AG04450 (cell line): ENCODE data around the gene MYO10. TPM values are rescaled to one million over a fixed set of nuclear protein-coding genes. Genes with fewer than 3 reads are reported as not detected.

ENCODE experiments used
- CTCF ChIA-PET: fragments of 300-600, 350-600 bp; formaldehyde crosslinking; extraction: SDS; loops from one replicate; lab custom pipeline; 2022; ENCODE audit warnings: antibody characterized with exemption, inconsistent platforms; lab: Charles Lee
- POLR2A ChIA-PET: fragments of 350-600 bp; formaldehyde crosslinking; extraction: SDS; loops from one replicate; lab custom pipeline; 2021; ENCODE audit warnings: antibody characterized with exemption, inconsistent platforms; lab: Yijun Ruan, JAX
- DNase-seq: peaks from one replicate; pipeline ENCODE4 v3.0.0-alpha.2; 2011; ENCODE audit warnings: low read depth, low spot score
- H3K27ac ChIP-seq: one replicate; pipeline ENCODE4 v1.5.1; 2012; ENCODE audit warnings: low read depth, low read length, control low read depth
- H3K27me3 ChIP-seq: one replicate; pipeline ENCODE4 v1.6.0; 2012; ENCODE audit warnings: low read length; ENCODE audit not compliant: control insufficient read depth, insufficient read depth
- H3K4me3 ChIP-seq: 2 replicates; pipeline ENCODE4 v1.5.1; 2011; ENCODE audit warnings: mild to moderate bottlenecking, low read depth, low read length, control low read depth
- H3K9me3 ChIP-seq: 2 replicates; pipeline ENCODE4 v1.5.1; 2012; ENCODE audit warnings: low read length; ENCODE audit not compliant: control insufficient read depth, insufficient read depth
- CTCF ChIP-seq: IDR thresholded peaks from 2 replicates; pipeline ENCODE4 v1.5.1; 2011; ENCODE audit warnings: low read depth, low read length, control low read depth, inconsistent platforms
- polyA plus RNA-seq: library from polyadenylated mRNA; depleted of rRNA; stranded (reverse); fragments of >200 nt; gene quantifications from 2 replicates; pipeline ENCODE4 v1.2.3, GENCODE V29; 2011

Gene MYO10
- polyA plus RNA-seq, 1 experiment, result 37.0 TPM

GRCh38 chr5:16866273-16866672 is 69.8 kb downstream of the MYO10 start:
- no peak for DNase-seq
- H3K4me3 ChIP-seq, result no peak overlapping the region
- no peaks in the 10 kb centered on the region for H3K27me3 ChIP-seq
- no peak overlapping the region for H3K27ac ChIP-seq
- POLR2A ChIA-PET, result no interaction called here
- TF ChIP-seq CTCF, result no peak
- no peaks in the 10 kb centered on the region; the same call in 1 of the 2 replicates for H3K9me3 ChIP-seq
- CTCF ChIA-PET, result interaction anchor here (0.7 kb wide), 1 partner anchor 322 kb away, joined by 3 read pairs; no protein-coding TSS in a partner anchor

- CTCF ChIA-PET, result interaction anchor here (1.4 kb wide), 1 partner anchor 325 kb away, joined by 5 read pairs; no protein-coding TSS in a partner anchor
Observed at GRCh38 chr5:16865151-16865550, 70.9 kb downstream of the MYO10 start.

GRCh38 chr5:16864631-16865131 is 71.4 kb downstream of the MYO10 start:
- TF ChIP-seq CTCF, result no peak
- CTCF ChIA-PET, result interaction anchor here (1.4 kb wide), 1 partner anchor 325 kb away, joined by 5 read pairs; no protein-coding TSS in a partner anchor
- DNase-seq, result no peak
- Histone ChIP-seq H3K9me3 (no peaks in the 10 kb centered on the region; the same call in 1 of the 2 replicates), H3K27me3 (no peaks in the 10 kb centered on the region), H3K4me3 (no peak overlapping the region), H3K27ac (no peak overlapping the region)
- POLR2A ChIA-PET, result interaction anchor here (0.5 kb wide), 1 partner anchor 52 kb away, joined by 3 read pairs; no protein-coding TSS in a partner anchor

More at GRCh38 chr5:16865151-16865550, 70.9 kb downstream of the MYO10 start:
- Histone ChIP-seq H3K9me3 (no peaks in the 10 kb centered on the region; the same call in 1 of the 2 replicates), H3K27ac (no peak overlapping the region), H3K27me3 (no peaks in the 10 kb centered on the region), H3K4me3 (no peak overlapping the region)
- DNase-seq, result no peak
- POLR2A ChIA-PET, result no interaction called here
- no peak for TF ChIP-seq CTCF

- peaks cover 6% of the 10 kb centered on the region for H3K9me3 ChIP-seq
- ChIA-PET POLR2A (no interaction called here), CTCF (interaction anchor here (0.7 to 1.0 kb wide), 2 partner anchors 269 to 326 kb away, joined by 4 read pairs; no protein-coding TSS in a partner anchor)
- no peak for DNase-seq
- no peak for TF ChIP-seq CTCF
- no peak overlapping the region for H3K4me3 ChIP-seq
- no peak overlapping the region for H3K27ac ChIP-seq
- no peaks in the 10 kb centered on the region for H3K27me3 ChIP-seq
Observed at GRCh38 chr5:16863469-16863946, 72.6 kb downstream of the MYO10 start.

GRCh38 chr5:16862777-16863176 is 73.3 kb downstream of the MYO10 start:
- ChIA-PET CTCF (interaction anchor here (0.9 to 1.0 kb wide), 2 partner anchors 72 to 326 kb away, joined by 3 to 4 read pairs; no protein-coding TSS in a partner anchor), POLR2A (no interaction called here)
- H3K4me3 ChIP-seq, result no peak overlapping the region
- no peak for TF ChIP-seq CTCF
- DNase-seq, result no peak
- H3K27ac ChIP-seq, result no peak overlapping the region
- H3K9me3 ChIP-seq, result peaks cover 6% of the 10 kb centered on the region
- no peaks in the 10 kb centered on the region for H3K27me3 ChIP-seq
